Measurements from ENCODE around the gene CAPG. TPM values are rescaled to one million over a fixed set of nuclear protein-coding genes. Genes with fewer than 3 reads are reported as not detected.
A peak's percentile ranks its signal among the peaks of the same experiment; 100 is the strongest.
"Not testable (repeated sequence)": the region's sequence is repeated elsewhere in the genome, so short reads cannot be mapped to it uniquely, and the experiment has no call there.

The CAPG gene
- total RNA-seq, 2 experiments from 2014 or later = 167 to 177 TPM

DNA sequence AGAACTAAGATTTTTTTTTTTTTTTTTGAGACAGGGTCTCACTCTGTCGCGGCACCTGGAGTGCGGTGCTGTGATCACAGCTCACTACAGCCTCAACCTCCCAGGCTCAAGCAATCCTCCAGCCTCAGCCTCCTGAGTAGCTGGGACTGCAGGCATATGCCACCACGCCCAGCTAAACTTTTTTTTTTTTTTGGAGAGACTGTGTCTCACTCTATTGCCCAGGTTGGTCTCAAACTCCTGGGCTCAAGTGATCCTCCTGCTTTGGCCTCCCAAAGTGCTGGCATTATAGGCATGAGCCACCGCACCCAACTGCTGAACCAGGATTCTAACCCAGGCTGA lies 4.2 kb upstream of the CAPG start:
- peaks cover 64% of the 10 kb centered on the region for H3K4me1 Mint-ChIP-seq

GRCh38 chr2:85413592-85414420 lies 3.6 kb upstream of the CAPG start:
- H3K27me3 Mint-ChIP-seq = peaks cover 3% of the 10 kb centered on the region
- H3K4me3 Mint-ChIP-seq = peak overlapping the region; percentile 32
- no peak overlapping the region for H3K27ac Mint-ChIP-seq
- H3K9me3 Mint-ChIP-seq = no peaks in the 10 kb centered on the region
- peaks cover 64% of the 10 kb centered on the region for H3K4me1 Mint-ChIP-seq
- H3K36me3 Mint-ChIP-seq (ENCODE audit: low read depth) = peaks cover 2% of the 10 kb centered on the region
- no peak for DNase-seq
- ChIA-PET CTCF (interaction anchor here (1.4 to 1.5 kb wide), 2 partner anchors 138 kb away, joined by 3 to 6 read pairs; no protein-coding TSS in a partner anchor), POLR2A (interaction anchor here (0.9 to 1.3 kb wide), 3 partner anchors 60 to 127 kb away, joined by 3 to 4 read pairs (median 3); partner anchors contain the start of genes RETSAT and TGOLN2)

More for the DNA sequence above, 4.2 kb upstream of the CAPG start:
- H3K27ac Mint-ChIP-seq; DNase-seq; H3K36me3 Mint-ChIP-seq (ENCODE audit: low read depth); H3K9me3 Mint-ChIP-seq; H3K4me3 Mint-ChIP-seq; H3K27me3 Mint-ChIP-seq: not testable (repeated sequence)
- CTCF ChIA-PET = interaction anchor here (1.5 kb wide), 1 partner anchor 138 kb away, joined by 3 read pairs; no protein-coding TSS in a partner anchor
- POLR2A ChIA-PET = interaction anchor here (0.9 to 1.3 kb wide), 2 partner anchors 61 to 126 kb away, joined by 3 to 4 read pairs; partner anchors contain the start of gene RETSAT

- Mint-ChIP-seq H3K27ac (peak overlapping the region; percentile 17), H3K36me3 (ENCODE audit: low read depth) (peaks cover 10% of the 10 kb centered on the region), H3K4me3 (peak overlapping the region; percentile 78), H3K27me3 (peaks cover 3% of the 10 kb centered on the region), H3K4me1 (peaks cover 68% of the 10 kb centered on the region), H3K9me3 (no peaks in the 10 kb centered on the region)
- no peak for DNase-seq
- CTCF ChIA-PET = no interaction called here
- POLR2A ChIA-PET = no interaction called here
Measured at GRCh38 chr2:85411405-85411748, 1.2 kb upstream of the CAPG start.

- POLR2A ChIA-PET = interaction anchor here (1.4 kb wide), 1 partner anchor 128 kb away, joined by 3 read pairs; the partner anchor contains the start of gene MAT2A
- peaks cover 74% of the 10 kb centered on the region for H3K4me1 Mint-ChIP-seq
- H3K27me3 Mint-ChIP-seq = peaks cover 3% of the 10 kb centered on the region
- DNase-seq = no peak
- H3K4me3 Mint-ChIP-seq = peak overlapping the region; percentile 78
- peaks cover 10% of the 10 kb centered on the region for H3K36me3 Mint-ChIP-seq (ENCODE audit: low read depth)
- H3K9me3 Mint-ChIP-seq = no peaks in the 10 kb centered on the region
- CTCF ChIA-PET = no interaction called here
- H3K27ac Mint-ChIP-seq = peak overlapping the region; percentile 73
Measured at GRCh38 chr2:85410584-85411404, 628 bp upstream of the CAPG start.

DNA sequence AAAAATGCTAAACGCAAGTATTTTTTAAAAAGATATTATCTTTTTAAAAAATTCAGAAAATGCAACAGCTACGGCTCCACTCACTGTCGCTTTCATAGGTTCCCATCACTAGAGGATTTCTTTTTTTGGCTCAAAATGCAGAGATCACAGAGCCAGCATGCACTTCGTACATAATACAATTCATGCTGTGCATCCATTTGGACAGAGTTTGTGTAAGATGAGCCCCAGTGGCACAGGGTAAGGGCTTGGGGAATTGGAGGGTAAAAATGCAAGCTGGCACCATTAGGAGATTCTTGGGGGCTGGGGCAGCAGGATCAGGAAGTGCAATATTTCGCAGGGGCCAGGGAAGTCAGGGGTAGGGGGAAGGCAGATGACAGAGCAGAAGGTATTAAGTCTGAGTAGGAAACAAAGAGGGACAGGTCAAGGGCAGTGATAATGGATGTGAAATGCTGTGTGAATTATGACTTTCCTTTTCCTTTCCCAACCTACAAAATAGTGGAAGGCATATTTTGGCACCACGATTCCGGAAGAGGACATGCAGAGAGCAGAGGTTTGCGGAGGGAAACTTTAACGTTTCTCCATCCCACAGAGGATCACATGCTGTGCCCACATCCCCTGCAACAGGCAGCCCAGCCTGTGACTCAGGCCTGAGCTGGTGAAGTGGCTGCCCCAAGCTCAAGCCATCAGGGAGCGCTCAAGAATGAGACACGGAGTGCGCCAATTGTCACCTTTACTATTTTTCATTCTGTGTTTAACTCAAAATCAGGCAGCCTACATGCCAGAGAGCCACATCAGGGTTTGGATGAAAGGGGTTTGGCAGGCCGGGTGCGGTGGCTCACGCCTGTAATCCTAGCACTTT lies 4.7 kb downstream of the CAPG start:
- peak; percentile 83 for DNase-seq
- Mint-ChIP-seq H3K36me3 (ENCODE audit: low read depth) (peaks cover 50% of the 10 kb centered on the region), H3K4me1 (peaks cover 45% of the 10 kb centered on the region), H3K4me3 (peak overlapping the region; percentile 59), H3K27ac (peak overlapping the region; percentile 79), H3K27me3 (no peaks in the 10 kb centered on the region), H3K9me3 (peaks cover 10% of the 10 kb centered on the region)
- CTCF ChIA-PET = interaction anchor here (1.0 to 1.6 kb wide), 5 partner anchors 11 to 145 kb away, joined by 3 to 8 read pairs (median 4); partner anchors contain the start of gene SH2D6
- POLR2A ChIA-PET = interaction anchor here (0.7 to 1.6 kb wide), 6 partner anchors 11 to 133 kb away, joined by 3 to 8 read pairs (median 4); partner anchors contain the start of genes ELMOD3, MAT2A, RETSAT and SH2D6

DNA sequence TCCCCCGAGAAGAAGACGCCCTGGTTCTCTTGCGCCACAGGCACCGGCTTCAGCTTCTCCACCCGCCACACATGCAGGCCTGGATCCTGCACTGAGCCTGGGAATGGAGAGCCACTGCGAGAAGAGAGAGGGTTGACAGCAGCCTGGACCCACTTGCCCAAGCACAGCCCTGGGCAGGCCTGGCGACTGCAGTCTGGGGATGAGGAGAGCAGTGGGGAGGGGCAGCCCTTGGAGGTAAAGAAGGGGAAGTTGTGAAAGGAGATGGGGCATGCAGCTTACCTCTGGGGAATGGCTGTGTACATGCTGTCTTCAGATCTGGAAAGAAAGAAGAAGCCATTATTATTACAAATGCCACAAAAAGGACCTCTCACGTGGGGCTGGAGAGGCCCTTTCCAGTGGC lies 8.3 kb downstream of the CAPG start:
- Mint-ChIP-seq H3K27me3 (no peaks in the 10 kb centered on the region), H3K4me3 (no peak overlapping the region), H3K4me1 (peaks cover 23% of the 10 kb centered on the region), H3K27ac (no peak overlapping the region), H3K36me3 (ENCODE audit: low read depth) (peaks cover 63% of the 10 kb centered on the region), H3K9me3 (peaks cover 10% of the 10 kb centered on the region)
- POLR2A ChIA-PET = no interaction called here
- CTCF ChIA-PET = interaction anchor here (1.6 kb wide), 1 partner anchor 150 kb away, joined by 3 read pairs; no protein-coding TSS in a partner anchor
- no peak for DNase-seq

DNA sequence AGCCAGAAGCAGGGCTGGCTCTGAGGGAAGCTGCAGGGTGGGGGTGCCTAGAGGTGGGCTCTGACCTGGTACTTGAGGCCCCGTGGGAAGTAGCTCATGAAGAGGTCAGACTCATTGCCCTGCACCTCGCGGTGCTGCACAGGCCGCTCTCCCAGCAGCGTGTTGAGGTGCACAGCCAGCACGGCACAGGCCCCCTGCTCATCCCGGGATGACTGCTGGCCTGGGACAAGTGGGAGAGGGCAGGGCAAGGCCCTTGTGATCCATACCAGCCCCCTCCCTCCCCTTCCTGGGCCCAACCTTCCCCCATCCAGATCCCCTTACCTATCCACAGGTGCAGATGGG lies 8.7 kb downstream of the CAPG start:
- ChIA-PET CTCF (no interaction called here), POLR2A (interaction anchor here (1.0 kb wide), 1 partner anchor 137 kb away, joined by 4 read pairs; the partner anchor contains the start of gene MAT2A)
- Mint-ChIP-seq H3K27ac (no peak overlapping the region), H3K4me1 (peaks cover 27% of the 10 kb centered on the region), H3K27me3 (no peaks in the 10 kb centered on the region), H3K9me3 (peaks cover 10% of the 10 kb centered on the region), H3K4me3 (no peak overlapping the region), H3K36me3 (ENCODE audit: low read depth) (peaks cover 67% of the 10 kb centered on the region)
- no peak for DNase-seq

DNA sequence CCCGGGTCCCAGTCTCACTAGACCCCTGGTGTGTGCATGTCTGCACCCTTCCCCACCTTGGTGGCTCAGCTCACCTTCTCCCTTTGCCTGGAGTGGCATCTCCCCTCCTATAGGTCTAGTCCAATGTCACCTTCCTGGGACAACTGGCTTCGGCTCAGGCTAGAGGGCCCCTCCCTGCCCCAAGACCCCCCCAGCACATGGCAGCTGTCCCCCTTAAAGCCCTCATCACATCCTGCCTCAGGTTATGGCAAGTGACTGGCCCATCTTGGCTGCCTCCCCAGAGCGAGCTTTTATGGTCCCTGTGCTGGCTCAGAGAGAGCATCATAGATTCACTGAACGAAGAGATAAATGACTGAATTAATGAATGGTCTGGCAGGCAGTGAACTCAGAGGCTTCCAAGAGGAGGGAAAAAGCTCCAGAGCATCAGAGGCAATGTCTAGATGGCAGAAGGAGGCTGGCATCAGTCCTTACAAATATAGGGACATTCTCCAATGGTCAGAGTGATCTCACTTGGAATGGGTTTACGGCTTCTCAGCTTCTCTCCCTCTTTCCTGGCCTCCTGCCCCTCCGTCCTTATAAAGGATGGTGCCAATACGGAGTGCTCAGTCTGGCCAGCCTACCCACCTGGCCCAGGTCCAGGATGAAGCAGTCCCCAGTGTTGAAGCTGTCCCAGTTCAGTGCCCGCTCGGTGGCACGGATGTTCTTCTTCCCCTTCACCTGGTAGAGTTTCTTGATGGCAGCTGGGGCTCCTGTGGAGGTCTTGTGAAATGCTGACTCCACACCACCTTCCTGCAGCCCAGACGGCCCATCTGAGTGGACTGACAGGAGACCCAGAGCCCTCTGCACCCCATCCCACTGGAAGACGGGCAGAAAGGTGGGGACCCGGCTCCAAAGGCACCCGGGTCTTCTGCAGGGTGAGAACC lies 9.4 kb downstream of the CAPG start:
- DNase-seq = no peak
- H3K9me3 Mint-ChIP-seq = peaks cover 10% of the 10 kb centered on the region
- ChIA-PET POLR2A (interaction anchor here (1.0 kb wide), 1 partner anchor 138 kb away, joined by 4 read pairs; the partner anchor contains the start of gene MAT2A), CTCF (interaction anchor here (1.1 to 1.2 kb wide), 2 partner anchors 9 to 206 kb away, joined by 3 to 4 read pairs; no protein-coding TSS in a partner anchor)
- no peak overlapping the region for H3K4me3 Mint-ChIP-seq
- no peaks in the 10 kb centered on the region for H3K27me3 Mint-ChIP-seq
- H3K27ac Mint-ChIP-seq = no peak overlapping the region
- H3K4me1 Mint-ChIP-seq = peaks cover 22% of the 10 kb centered on the region
- H3K36me3 Mint-ChIP-seq (ENCODE audit: low read depth) = peaks cover 69% of the 10 kb centered on the region

DNA sequence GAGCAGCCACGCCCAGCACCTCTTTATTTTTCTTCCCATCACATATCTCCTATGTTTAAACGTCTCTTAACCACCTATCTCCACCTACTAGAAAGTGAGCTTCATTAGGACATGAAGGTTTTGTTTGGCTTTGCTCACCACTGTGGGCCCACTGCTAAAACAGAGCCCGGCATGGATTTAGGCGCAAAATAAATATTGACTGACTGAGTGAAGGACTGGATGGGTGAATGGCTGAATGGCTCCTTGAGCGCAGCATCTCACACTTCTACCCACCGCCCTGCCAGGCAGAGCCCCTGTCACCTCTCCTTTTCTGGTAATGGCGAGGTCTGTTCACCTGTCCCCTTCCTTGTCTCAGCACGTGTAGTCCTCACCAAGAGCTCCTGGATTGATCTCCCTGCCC lies 10.1 kb downstream of the CAPG start:
- Mint-ChIP-seq H3K4me3 (no peak overlapping the region), H3K36me3 (ENCODE audit: low read depth) (peaks cover 65% of the 10 kb centered on the region), H3K27me3 (no peaks in the 10 kb centered on the region), H3K9me3 (peaks cover 6% of the 10 kb centered on the region), H3K27ac (no peak overlapping the region), H3K4me1 (peaks cover 15% of the 10 kb centered on the region)
- CTCF ChIA-PET = interaction anchor here (0.6 to 1.2 kb wide), 3 partner anchors 8 to 207 kb away, joined by 3 to 4 read pairs (median 3); no protein-coding TSS in a partner anchor
- DNase-seq = no peak
- POLR2A ChIA-PET = no interaction called here

GRCh38 chr2:85399183-85399455 lies 11.0 kb downstream of the CAPG start:
- H3K9me3 Mint-ChIP-seq = peaks cover 5% of the 10 kb centered on the region
- H3K4me1 Mint-ChIP-seq = peaks cover 12% of the 10 kb centered on the region
- no peaks in the 10 kb centered on the region for H3K27me3 Mint-ChIP-seq
- CTCF ChIA-PET = interaction anchor here (0.5 kb wide), 1 partner anchor 110 kb away, joined by 3 read pairs; no protein-coding TSS in a partner anchor
- H3K36me3 Mint-ChIP-seq (ENCODE audit: low read depth) = peaks cover 67% of the 10 kb centered on the region
- no peak overlapping the region for H3K4me3 Mint-ChIP-seq
- H3K27ac Mint-ChIP-seq = no peak overlapping the region
- POLR2A ChIA-PET = interaction anchor here (1.0 to 1.3 kb wide), 2 partner anchors 139 to 196 kb away, joined by 3 to 4 read pairs; partner anchors contain the start of genes MAT2A and RNF181
- no peak for DNase-seq

DNA sequence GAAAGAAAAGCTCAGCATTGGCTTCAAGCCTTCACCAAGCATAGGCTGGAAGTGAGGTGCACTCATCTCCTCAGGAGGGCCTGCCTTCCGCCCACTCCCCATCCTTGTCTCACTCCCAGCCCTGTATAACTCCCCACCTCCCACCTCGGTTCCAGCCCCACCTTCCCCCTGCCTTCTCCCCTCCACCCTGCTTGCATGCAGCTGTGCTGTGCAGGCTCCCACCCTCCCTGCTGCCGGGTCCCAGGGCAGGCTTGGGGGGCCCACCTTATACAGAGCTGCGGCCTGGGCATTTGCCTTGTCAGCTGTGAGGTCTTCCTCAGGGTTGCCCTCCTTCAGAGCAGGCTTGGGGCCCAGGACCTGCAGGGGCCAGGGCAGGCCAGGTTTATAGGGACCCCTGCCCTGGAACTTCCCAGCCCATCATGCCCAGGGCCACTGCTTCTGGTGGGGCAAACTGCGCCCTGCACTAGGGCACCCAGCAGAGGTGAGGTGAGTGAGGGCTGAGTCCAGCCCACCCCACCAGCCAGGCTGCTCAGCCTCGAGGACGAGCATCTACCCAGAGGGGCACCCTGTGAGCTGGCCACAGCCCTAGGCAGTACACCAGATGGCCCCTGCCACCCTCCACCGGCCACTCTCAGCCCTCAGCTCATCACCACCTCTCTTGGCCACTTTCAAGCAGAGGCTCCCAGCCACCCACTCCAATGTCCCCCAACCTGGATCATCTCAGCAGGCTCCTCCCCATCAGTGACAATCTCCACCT lies 11.6 kb downstream of the CAPG start:
- CTCF ChIA-PET = interaction anchor here (0.5 kb wide), 1 partner anchor 110 kb away, joined by 3 read pairs; no protein-coding TSS in a partner anchor

More for the DNA sequence above, 11.6 kb downstream of the CAPG start:
- Mint-ChIP-seq H3K9me3 (peaks cover 2% of the 10 kb centered on the region), H3K27ac (no peak overlapping the region), H3K4me1 (peaks cover 12% of the 10 kb centered on the region), H3K27me3 (no peaks in the 10 kb centered on the region), H3K4me3 (no peak overlapping the region), H3K36me3 (ENCODE audit: low read depth) (peaks cover 66% of the 10 kb centered on the region)
- DNase-seq = no peak
- POLR2A ChIA-PET = interaction anchor here (1.0 to 1.3 kb wide), 2 partner anchors 140 to 196 kb away, joined by 3 to 4 read pairs; partner anchors contain the start of genes MAT2A and RNF181

Data from activated CD4-positive, alpha-beta memory T cell treated with anti-CD3 and anti-CD28 coated beads, Interleukin-2, amount 10 ng/mL, durations not matched to agents 7 days and 5 days (primary cell).